ENCODE results near the gene LASP1NB.
"Not testable (repeated sequence)": the region's sequence is repeated elsewhere in the genome, so short reads cannot be mapped to it uniquely, and the experiment has no call there.

Gene LASP1NB

DNA sequence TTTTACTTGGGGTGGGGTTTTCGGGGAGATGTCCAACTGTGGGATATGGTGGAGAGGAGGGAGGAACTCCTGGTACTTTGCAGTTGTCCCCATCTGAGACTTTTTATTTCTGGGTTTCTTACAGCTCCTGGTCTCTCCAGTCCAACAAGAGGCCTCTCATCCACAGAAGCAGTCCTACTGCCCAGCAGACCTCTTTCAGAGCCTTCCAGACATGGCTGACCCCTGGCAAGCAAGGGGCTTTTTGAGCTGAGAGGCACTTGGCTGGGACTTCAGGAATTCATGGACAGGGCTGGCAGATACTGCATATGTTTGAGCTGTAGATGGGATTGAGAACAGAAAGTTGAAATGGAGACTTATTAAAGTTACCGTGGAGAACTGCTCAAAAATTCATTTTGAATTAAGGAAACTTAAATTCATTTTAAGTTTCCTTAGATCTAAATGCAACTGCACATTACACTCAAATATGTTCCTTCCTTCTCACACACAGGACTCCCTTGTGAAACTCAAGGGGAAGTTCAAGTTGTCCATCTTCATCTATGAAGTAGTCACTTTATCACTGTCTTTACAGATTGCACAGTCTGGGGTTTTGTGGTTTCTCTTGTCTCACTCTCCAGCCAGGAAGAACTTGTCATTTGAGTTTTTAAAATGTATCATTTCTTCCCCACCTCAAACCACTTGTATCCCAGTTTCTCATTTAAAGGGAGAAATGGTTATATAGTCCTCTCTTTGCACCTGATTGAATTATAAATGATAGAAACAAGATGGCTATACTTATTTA, 1.1 kb downstream of the LASP1NB start:
- Histone ChIP-seq H4K20me1 (ENCODE audit: insufficient read depth) (no peaks in the 10 kb centered on the region), H3K9me3 (ENCODE audit: low read depth) (no peaks in the 10 kb centered on the region), H3K4me3 (no peak overlapping the region), H3K4me1 (ENCODE audit: insufficient read depth) (no peaks in the 10 kb centered on the region), H3K79me2 (ENCODE audit: insufficient read depth) (no peaks in the 10 kb centered on the region), H3K4me2 (ENCODE audit: unreplicated experiment) (no peak overlapping the region), H3K27ac (no peak overlapping the region), H3F3A (ENCODE audit: insufficient read depth) (peaks cover 46% of the 10 kb centered on the region), H3K27me3 (replicated peaks; ENCODE audit: insufficient read depth) (no peaks in the 10 kb centered on the region), H3K9ac (no peak overlapping the region), H3K36me3 (ENCODE audit: low read depth) (peaks cover 1% of the 10 kb centered on the region; the same call in 1 of the 2 replicates), H2AFZ (no peak overlapping the region), H3K9me2 (ENCODE audit: insufficient read depth) (no peaks in the 10 kb centered on the region)
- no peak for TF ChIP-seq EZH2phosphoT487 (IDR thresholded peaks at IDR 0.05; ENCODE audit: insufficient read depth, low read depth)
- DNase-seq: no peak
- 33 to 43% methylated on average over 2 of the region's 2 CpGs for WGBS, 2 experiments (ENCODE audit: low coverage in 1 of 2, low lambda C conversion rate in 2 of 2, missing lambda C conversion rate in 2 of 2)
- in situ Hi-C loops (cut with MboI): no loop called here

DNA sequence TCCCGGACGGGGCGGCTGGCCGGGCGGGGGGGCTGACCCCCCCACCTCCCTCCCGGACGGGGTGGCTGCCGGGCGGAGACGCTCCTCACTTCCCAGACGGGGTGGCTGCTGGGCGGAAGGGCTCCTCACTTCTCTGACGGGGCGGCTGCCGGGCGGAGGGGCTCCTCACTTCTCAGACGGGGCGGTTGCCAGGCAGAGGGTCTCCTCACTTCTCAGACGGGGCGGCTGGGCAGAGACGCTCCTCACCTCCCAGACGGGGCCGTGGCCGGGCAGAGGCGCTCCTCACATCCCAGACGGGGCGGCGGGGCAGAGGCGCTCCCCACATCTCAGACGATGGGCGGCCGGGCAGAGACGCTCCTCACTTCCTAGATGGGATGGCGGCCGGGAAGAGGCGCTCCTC, 5.4 kb downstream of the LASP1NB start:
- H4K20me1 ChIP-seq (ENCODE audit: insufficient read depth); H3K36me3 ChIP-seq (ENCODE audit: low read depth); H3K27ac ChIP-seq; H3K9ac ChIP-seq; in situ Hi-C loops (cut with MboI); H3K27me3 ChIP-seq (replicated peaks; ENCODE audit: insufficient read depth); H3K4me3 ChIP-seq; H2AFZ ChIP-seq; H3K79me2 ChIP-seq (ENCODE audit: insufficient read depth); H3K4me1 ChIP-seq (ENCODE audit: insufficient read depth); DNase-seq; H3K9me3 ChIP-seq (ENCODE audit: low read depth); H3K9me2 ChIP-seq (ENCODE audit: insufficient read depth); H3K4me2 ChIP-seq (ENCODE audit: unreplicated experiment): not testable (repeated sequence)
- WGBS, 2 experiments (ENCODE audit: low coverage in 1 of 2, low lambda C conversion rate in 2 of 2, missing lambda C conversion rate in 2 of 2): 83% methylated on average over 31 of the region's 36 CpGs; no CpG with 5 or more reads in 1 of the 2 experiments
- peaks cover 11% of the 10 kb centered on the region for H3F3A ChIP-seq (ENCODE audit: insufficient read depth)

DNA sequence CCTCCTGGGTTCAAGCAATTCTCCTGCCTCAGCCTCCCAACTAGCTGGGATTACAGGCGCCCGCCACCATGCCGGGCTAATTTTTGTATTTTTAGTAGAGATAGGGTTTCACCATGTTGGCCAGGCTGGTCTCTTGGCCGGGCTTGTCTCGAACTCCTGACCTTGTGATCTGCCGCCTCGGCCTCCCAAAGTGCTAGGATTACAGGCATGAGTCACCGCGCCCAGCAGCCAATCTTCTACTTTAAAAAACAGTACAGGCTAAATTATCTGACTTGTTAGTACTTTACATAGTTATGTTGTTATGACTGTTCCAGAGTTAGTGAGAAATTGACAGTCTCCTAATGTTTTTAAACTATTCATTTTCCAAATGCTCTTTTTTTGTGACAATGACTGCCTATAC, 8.5 kb downstream of the LASP1NB start:
- H3K9me3 ChIP-seq (ENCODE audit: low read depth); H3K4me2 ChIP-seq (ENCODE audit: unreplicated experiment); H2AFZ ChIP-seq; H3F3A ChIP-seq (ENCODE audit: insufficient read depth); H3K4me3 ChIP-seq; H3K36me3 ChIP-seq (ENCODE audit: low read depth); H3K9me2 ChIP-seq (ENCODE audit: insufficient read depth); H3K4me1 ChIP-seq (ENCODE audit: insufficient read depth); in situ Hi-C loops (cut with MboI); H3K27me3 ChIP-seq (replicated peaks; ENCODE audit: insufficient read depth); H3K79me2 ChIP-seq (ENCODE audit: insufficient read depth); H3K9ac ChIP-seq; H3K27ac ChIP-seq; DNase-seq; H4K20me1 ChIP-seq (ENCODE audit: insufficient read depth): not testable (repeated sequence)
- WGBS, 2 experiments (ENCODE audit: low coverage in 1 of 2, low lambda C conversion rate in 2 of 2, missing lambda C conversion rate in 2 of 2): 75 to 83% methylated on average over 6 to 9 of the region's 9 CpGs

DNA sequence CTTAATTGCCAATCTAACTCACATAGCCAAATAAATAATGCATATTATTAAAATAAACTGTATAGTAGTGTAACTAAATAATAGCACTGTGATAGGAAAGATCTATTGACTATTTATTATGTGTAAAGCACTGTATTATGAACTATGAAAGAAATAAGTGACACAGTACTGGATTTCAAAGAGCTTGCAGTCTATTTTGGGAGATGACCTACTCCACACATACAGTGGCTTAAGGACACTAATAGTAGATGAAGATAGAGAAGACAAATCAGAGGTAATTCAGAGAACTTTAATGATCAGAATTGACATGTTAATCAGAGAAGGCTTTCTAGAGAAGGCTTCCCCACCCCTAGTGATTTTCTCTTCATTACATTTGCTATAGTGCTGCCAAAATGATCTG, 14.6 kb downstream of the LASP1NB start:
- in situ Hi-C loops (cut with MboI): no loop called here
- H3K9me2 ChIP-seq (ENCODE audit: insufficient read depth): no peaks in the 10 kb centered on the region
- no peaks in the 10 kb centered on the region for H3K79me2 ChIP-seq (ENCODE audit: insufficient read depth)
- H3F3A ChIP-seq (ENCODE audit: insufficient read depth): no peaks in the 10 kb centered on the region
- H3K27me3 ChIP-seq (replicated peaks; ENCODE audit: insufficient read depth): peaks cover 10% of the 10 kb centered on the region; the same call in 1 of the 2 replicates
- H3K9me3 ChIP-seq (ENCODE audit: low read depth): no peaks in the 10 kb centered on the region
- H3K9ac ChIP-seq: no peak overlapping the region
- no peak overlapping the region for H3K27ac ChIP-seq
- no peak for DNase-seq
- no peak for TF ChIP-seq EZH2 (IDR thresholded peaks at IDR 0.05; ENCODE audit: insufficient read depth, poor library complexity, severe bottlenecking)
- TF ChIP-seq EZH2phosphoT487 (IDR thresholded peaks at IDR 0.05; ENCODE audit: insufficient read depth, low read depth): no peak
- no peaks in the 10 kb centered on the region for H4K20me1 ChIP-seq (ENCODE audit: insufficient read depth)
- no peak overlapping the region for H3K4me2 ChIP-seq (ENCODE audit: unreplicated experiment)
- H3K4me3 ChIP-seq: no peak overlapping the region
- no peaks in the 10 kb centered on the region for H3K36me3 ChIP-seq (ENCODE audit: low read depth)
- no peak overlapping the region for H2AFZ ChIP-seq
- no peaks in the 10 kb centered on the region for H3K4me1 ChIP-seq (ENCODE audit: insufficient read depth)

DNA sequence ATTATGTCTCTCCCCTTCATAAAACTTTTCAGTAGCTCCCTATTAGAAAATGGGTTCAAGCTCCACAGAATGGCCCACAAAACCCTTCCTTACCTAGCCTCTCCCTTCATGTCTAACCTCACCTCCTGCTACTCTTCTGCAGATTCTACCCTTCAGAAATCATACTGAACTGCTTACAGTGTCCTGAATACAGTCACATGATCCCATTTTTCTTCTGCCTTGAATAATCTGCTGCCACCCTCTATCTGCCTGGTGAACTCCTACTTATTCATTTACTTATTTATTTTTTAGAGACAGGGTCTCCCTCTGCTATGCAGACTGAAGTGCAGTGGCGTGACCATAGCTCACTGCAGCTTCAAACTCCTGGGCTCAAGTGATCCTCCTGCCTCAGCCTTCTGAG, 15.0 kb downstream of the LASP1NB start:
- no peak overlapping the region for H3K27ac ChIP-seq
- no peaks in the 10 kb centered on the region for H3K9me2 ChIP-seq (ENCODE audit: insufficient read depth)
- H3K36me3 ChIP-seq (ENCODE audit: low read depth): no peaks in the 10 kb centered on the region
- no peak overlapping the region for H3K9ac ChIP-seq
- peaks cover 8% of the 10 kb centered on the region; the same call in 1 of the 2 replicates for H3K27me3 ChIP-seq (replicated peaks; ENCODE audit: insufficient read depth)
- no peaks in the 10 kb centered on the region for H3K79me2 ChIP-seq (ENCODE audit: insufficient read depth)
- H3K4me1 ChIP-seq (ENCODE audit: insufficient read depth): no peaks in the 10 kb centered on the region
- H3K4me3 ChIP-seq: no peak overlapping the region
- in situ Hi-C loops (cut with MboI): no loop called here
- TF ChIP-seq EZH2phosphoT487 (IDR thresholded peaks at IDR 0.05; ENCODE audit: insufficient read depth, low read depth): no peak
- TF ChIP-seq EZH2 (IDR thresholded peaks at IDR 0.05; ENCODE audit: insufficient read depth, poor library complexity, severe bottlenecking): no peak
- H4K20me1 ChIP-seq (ENCODE audit: insufficient read depth): no peaks in the 10 kb centered on the region
- no peaks in the 10 kb centered on the region for H3F3A ChIP-seq (ENCODE audit: insufficient read depth)
- H3K9me3 ChIP-seq (ENCODE audit: low read depth): no peaks in the 10 kb centered on the region
- H3K4me2 ChIP-seq (ENCODE audit: unreplicated experiment): no peak overlapping the region
- 100% methylated on average over 1 of the region's 1 CpG for WGBS, 2 experiments (ENCODE audit: low coverage in 1 of 2, low lambda C conversion rate in 2 of 2, missing lambda C conversion rate in 2 of 2)
- no peak overlapping the region for H2AFZ ChIP-seq
- no peak for DNase-seq
